Islet of Langerhans (tissue), 1 donor: ENCODE measurements around the gene CASZ1.
A peak's percentile ranks its signal among the peaks of the same experiment; 100 is the strongest.

Source experiments
- FAIRE-seq: peaks from one replicate; lab custom pipeline; 2011; peaks lifted over from hg19 to GRCh38; lab: Jason Lieb, UNC

Gene CASZ1

DNA sequence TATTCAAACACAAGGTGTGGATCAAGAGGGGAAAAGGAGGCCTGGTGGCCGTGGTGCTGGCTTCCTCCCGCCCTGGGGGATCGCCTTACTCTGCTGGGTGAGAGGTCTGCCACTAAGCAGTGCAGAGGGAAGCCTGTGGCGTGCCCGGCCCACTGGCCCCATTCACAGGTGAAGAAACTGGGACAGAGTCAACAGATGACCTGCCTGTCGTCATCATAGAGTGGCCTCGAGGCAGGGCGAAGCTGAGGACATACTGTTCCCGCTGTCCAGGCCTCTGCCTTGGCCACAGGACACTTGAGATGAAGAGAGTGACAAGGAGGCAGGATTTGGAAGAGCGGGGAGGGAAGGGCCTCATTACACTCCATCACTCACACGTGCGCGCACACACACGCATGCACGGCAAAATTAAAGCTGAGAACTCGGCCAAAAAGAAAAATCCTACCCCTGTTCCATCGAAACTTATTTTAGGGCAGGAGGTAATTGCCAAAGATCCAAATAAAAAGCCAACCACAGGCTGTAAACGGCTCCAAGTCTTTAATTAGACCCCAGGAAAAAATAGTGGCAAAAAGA lies 50.5 kb downstream of the CASZ1 start:
- FAIRE-seq = no peak

DNA sequence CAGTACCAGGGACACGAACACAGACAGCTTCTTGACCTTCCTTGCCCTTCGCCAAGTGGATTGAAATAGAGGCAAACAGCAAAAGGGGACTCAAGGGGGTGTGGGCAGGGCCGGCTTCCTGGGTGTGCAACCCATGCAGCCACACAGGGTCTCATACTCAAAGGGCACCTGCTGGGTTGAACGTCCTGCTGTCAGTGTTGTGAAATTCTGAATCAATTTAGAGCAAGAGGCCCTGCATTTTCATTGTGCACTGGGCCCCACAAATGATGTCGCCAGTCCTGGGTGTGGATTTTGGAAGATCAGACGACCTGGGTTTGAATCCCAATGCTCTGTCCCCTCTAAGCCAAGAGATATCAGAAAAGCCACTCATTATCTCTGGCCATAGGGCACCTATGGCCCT lies 51.1 kb downstream of the CASZ1 start:
- FAIRE-seq = no peak

DNA sequence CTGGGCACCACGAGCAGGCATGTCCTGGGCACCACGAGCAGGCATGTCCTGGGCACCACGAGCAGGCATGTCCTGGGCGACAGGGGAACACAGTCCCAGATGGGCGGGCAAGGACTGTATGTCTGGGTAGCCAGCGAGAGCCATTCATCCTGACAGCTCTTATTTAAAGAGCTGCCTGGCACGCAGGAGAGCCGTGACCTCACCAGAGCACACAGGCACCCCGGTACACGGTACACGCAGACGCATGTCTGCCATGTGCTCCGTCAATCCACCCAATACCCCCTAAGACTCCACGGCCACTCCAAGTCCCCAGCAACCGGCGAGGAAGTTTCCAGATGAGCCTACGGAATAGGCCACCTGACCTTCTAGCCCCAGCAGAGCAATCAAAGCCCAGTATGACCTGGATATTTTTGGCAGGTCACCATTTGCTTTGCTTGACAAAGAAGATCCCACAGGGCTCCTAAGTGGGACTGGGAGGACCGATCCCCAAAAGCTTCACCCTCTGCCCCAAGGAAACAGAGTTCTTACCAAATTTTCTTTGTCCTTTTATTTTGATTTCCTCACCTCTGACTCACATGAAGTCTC lies 51.7 kb downstream of the CASZ1 start:
- no peak for FAIRE-seq

DNA sequence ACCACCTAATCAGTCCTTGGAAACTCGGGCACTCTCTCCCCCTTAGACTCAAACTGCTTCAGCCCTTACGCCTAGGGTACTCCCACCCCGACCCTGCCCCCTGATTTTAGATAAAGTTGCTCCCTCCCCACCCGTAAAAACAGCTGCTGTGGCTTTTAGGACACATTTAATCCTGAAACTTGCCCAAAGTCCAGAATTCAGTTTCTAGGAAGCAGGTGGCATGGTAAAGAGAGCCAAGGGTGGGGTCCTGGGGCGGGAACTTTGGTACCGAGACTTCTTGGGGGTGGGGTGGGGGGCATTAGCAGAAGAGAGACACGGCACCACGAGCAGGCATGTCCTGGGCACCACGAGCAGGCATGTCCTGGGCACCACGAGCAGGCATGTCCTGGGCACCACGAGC lies 52.4 kb downstream of the CASZ1 start:
- FAIRE-seq = no peak

DNA sequence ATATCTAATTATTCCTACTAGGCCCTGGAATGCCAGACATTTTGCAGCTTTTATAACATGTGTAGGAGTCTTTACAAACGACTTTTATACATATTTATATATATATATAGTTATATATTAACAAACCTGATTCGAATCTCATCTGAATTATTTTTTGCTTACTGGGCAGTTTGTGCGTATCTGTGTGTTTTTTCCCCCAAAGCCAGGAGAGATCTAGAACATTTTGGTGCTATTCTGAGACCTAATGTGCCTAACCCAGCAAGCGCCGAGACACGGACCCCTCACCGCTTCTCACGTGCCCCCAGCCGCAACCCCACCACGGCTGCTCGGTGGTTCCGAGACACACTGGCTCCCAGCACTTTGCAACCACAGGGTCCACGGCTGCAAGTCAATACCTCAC lies 54.8 kb downstream of the CASZ1 start:
- no peak for FAIRE-seq

DNA sequence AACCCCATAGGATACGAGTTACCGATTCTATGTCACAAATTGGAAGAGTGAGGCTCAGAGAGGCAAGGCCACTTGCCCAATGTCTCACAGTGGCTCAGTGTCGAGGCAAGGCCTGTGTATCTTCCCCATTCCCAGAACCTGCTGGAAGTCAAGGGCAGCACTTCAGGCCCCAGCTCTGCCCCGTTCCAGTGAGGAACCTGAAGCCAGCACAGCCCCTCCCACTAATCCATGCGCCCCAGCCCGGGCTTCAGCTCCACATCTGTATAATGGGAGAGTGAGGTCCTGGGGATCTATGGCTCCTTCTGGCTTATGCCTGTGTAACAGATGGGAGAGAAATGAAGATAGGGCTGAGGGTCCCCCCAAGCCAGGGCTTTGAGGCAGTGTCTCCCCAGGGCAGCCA lies 56.3 kb downstream of the CASZ1 start:
- no peak for FAIRE-seq

DNA sequence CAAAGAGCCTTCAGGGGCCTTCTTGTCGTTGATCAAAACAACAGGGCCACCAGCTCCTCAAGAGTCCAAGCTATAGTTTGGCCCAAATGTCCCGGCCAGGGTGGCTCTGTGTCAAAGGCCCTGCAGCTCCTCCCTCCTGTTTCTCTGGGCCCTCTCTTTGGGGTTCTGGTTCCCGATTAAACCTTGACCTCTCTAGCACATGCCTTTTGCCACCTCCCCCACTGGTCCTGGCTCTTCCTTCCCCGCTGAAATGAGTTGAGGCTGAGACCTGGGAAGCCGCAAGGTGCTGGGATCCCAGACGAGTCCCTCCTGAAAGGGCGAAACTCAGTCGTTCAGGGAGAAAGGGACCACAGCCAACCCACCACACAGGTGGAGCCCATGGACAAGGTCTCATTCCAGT lies 56.9 kb downstream of the CASZ1 start:
- FAIRE-seq = no peak

DNA sequence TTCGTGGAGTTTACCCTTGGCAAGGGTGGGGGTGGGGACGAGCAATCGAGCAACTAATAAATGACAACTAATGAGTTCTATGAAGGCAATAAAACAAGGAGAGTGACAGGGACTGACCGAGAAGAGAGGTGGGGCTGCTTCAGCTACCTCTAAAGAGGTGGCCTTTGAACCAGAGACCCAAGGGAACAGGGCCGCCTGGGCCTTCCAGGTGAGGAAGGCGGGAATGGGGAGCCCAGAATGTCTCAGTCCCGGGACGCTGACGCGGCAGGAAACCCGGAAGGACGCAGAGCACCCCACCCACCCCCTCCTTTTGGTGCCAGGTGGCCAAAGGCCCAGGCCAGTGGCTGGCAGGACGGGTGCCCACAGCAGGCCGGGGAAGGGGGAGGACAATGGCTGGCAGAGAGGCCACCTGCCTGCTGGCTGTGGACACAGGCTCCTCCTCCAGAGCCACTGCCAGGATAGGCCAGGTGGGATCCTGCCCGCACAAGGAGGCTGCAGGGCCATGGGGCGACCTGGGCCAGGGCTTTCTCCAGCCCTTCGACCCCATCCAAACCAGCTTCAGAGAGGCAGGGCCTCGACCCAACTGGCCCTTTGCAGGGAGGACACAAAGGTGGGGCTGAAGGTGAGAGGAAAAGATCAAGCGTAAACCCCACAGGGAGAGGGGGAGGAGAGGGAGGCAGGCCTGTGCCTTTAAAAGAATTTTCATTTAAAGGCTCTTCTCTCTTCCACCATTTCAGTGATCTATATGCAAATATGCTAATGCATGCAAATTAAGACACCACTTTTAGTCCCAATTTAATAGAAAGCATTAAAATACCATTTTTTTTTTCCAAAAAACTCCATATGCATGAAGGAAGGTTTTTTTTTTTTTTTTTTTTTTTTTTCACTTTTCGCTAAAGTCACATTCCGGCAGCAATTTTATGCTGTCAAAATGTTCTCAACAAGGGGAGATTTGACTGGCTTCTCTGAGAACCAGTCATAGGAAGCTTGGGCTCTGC lies 58.1 kb downstream of the CASZ1 start:
- no peak for FAIRE-seq

DNA sequence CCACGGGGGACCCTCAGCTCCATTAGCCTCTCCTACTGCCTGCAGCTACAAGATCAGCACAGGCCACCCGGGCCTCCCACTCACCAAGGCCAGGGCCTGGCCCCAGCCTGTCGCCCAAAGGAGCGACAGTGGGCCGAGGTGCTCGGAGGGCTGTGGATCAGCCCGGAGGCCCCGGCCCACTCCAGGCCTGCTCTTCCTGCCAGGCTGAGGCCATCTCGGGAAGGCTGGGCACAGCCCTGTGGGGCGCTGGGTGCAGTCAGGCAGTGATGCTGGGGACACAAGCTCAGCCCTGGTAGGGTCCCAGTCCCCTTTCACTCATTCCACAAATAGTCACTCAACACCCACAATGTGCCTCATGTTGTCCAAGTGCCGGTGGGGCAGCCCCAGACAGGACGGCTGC lies 58.8 kb downstream of the CASZ1 start:
- no peak for FAIRE-seq

DNA sequence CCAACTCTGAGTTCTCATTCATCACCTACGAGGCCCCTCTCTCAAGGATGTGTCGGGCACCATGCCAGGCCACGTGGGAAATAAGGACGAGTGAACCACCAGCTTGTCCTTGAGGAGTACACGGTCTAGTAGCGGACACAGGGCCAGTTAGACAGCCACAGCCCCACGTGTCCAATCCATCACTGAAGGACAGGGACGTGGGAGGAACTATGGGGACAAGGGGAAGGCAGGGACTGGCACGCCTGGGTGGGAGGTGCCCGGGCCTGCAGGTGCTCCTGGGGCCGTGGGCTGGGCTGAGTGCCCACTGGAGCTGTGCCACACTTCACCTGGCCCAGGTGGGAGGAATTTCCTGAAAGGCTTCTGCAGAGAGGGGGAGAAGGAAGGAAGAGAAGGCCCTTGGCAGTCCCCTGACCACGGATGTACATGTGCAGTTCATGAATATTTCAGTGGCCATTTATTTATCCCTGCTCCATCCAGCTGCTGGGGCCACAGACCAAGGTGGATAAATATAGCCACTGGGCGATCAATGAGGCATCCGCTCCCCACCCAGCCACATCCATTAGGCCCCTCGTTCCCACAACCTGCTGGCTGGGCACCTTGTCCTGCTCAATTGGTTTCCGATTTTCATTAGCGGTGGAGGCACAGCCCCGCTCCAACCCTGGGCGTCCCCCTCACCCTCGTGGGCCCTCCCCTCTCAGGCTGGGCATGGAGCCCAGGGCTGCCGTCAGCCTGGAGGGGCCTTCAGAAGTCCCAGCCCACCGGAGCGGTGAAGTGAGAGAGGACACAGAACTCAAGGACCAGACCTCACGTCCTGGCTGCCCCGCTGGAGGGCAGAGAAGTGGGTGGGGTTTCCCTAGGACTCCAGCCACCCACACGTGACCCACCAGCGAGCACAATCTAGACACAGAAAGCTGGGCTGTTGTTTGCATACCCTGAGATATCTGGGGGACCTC lies 59.5 kb downstream of the CASZ1 start:
- FAIRE-seq = no peak

DNA sequence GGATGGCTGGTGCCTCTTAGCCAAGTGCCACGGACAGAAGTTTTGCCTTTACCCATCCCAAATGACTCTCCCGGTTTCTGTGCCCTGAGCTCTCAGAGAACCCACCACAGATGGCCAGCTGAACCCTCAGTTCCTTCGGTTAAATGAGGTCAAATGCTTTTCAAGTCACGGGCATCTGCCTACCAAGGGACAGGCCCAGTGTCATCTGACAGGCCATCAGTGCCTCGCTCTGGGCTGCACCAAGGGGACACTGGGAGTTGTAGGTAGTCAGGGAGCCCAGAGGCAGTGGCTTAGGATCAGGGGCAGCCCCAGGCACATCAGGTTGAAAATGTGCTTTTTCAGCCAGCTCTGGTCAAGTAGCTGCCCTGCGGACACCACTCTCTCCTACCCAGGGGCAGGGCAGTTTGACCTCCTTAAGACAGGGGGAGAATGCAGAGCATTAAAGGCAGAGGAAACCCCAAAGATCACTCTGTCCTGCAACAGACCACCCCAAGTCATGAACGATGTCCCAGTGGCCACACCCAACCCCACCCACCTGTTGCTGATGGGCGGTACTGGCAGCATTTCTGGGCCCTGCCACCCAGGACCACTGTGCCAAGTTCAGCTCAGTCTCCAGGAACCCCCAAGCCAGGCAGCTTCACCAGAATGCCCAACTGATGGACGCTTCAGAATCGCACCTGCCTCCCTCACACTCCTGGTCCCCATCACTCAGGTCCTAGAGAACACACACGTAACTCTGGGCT lies 60.7 kb downstream of the CASZ1 start:
- FAIRE-seq = no peak

DNA sequence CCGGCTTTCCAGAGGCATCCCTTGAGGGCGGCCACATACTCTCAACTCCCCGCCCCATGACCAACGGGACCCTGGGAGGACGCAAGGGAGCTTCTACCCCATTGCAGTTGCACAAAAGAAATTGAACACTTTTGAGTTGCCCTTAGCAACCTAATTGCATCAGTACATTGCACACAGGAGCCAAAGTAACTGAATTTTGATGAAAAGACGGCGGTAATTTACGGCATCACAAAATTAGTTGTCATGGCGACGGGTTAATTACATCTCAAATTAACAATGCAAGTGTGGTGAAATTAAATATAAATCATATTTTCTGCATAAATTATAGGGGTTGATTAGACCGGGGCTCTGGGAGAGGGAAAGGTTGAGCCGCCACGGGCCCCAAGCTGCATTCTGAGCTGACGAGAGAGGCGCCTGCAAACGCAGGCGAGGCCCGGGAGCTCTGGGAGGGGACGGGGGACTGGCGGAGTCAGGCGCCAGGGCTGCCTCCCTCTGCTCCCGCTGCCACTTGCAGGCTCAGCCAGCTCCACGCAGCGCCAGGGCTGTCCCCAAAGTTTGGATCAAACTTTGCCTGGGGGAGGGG lies 61.4 kb downstream of the CASZ1 start:
- no peak for FAIRE-seq

DNA sequence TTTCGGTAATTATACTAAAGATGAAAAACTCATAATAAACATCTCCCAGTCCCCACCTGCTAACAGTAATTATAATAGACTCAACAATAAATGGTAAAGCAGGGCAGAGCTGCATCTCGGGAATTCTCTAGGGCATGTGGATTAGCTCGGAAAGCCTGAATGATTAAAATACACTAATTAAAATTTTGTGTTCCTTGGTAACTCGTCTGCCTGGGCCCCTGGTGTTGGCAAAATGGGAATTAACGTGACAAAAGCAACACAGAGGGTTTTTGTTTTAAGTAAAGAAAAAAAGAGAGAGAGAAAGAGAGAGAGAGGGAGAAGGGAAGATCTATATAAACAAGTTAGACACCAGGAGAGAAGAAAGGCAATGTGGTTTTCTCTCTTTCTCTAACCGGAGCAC lies 62.1 kb downstream of the CASZ1 start:
- FAIRE-seq = peak; percentile 5

DNA sequence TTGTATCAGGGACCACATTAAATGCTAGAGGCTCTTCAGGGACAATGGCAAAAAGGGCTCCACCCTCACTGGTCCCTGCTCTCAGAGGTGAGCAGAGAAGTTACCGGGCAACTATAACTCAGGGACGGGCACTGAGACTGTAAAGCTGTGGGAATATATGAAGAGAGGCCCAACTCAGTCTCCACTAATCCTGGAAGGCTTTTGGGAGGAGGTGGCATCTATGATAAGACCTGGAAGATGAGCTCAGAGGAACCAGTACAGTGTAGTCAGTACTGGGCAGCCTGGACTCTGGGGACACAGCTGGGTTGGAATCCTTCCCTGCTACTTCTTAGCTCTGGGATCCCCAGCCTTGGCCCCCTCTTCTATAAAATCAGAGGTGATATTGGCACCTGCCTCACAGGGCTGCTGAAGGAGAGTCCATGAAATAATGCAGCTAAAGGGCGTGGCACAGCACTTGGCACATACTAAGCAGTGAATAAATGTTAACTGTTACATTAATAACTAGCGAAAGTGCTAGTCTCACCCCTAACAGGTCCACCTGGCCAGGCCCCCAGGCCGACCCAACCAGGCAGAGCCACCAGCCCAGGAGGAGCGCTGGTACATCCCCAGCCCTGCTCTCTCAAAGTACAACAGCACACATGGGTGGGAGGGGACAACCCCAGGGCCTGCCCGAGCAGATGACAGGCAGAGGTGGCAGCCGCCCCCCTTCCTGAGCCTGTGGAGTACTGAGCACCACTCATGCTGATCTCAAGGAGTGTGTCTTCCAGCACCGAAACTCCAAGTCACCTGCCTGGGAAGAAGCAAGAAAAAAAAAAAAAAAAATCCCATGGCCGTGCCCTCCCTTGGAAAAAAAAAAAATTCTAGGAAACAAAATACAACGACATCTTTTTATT lies 62.7 kb downstream of the CASZ1 start:
- FAIRE-seq = no peak

DNA sequence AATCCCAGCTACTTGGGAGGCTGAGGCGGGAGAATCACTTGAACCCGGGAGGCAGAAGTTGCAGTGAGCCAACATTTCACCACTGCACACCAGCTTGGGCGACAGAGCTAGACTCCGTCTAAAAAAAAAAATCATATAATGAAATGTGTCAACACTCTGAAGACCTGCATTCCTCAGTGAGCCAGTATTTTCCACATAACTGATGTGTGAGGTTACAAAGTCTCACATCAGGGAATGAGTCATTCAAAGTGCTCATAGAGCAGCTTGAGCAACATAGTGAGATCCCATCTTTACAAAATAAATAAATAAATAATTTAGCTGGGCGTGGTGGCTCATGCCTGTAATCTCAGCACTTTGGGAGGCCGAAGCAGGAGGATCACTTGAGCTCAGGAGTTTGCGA lies 65.5 kb downstream of the CASZ1 start:
- FAIRE-seq = no peak

DNA sequence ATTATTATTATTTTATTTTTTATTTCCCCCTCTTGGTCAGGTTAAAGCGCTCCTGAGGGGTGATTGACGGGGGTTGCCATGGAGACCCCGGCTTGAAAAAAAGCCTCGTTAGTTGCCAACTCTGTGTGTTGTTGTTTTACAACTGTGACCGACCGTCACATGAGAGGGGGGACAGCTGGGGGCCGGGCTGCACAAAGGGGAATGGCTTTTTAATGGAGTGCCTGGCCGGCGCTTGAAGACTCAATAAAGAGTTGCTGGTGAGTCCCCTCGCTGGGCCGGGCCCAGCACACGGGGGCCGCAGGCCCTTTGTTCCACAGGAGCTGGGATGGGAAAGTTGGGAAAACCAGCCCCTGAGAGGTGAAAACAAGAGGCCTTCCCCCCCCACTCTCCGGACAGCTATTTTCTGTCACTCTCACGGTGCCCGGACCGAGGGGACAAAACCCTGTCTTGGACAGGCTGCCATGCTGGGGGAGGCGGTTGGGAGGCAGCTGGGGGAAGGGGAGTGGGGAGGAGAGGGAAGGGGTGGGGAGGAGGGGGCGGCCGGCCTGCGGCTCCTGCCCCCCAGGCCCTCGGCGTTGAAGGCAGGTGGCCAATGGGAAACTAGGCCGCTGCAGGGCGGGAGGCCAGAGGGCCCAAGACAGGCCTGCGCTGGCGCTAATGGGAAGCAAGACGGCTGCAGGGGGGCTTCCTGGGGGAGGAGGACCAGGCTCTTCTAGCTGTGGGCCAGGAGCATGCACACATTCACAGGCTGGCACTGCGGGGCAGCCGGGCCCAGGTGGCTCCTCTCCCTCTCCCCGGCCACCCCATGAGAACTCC lies 67.6 kb downstream of the CASZ1 start:
- FAIRE-seq = no peak

DNA sequence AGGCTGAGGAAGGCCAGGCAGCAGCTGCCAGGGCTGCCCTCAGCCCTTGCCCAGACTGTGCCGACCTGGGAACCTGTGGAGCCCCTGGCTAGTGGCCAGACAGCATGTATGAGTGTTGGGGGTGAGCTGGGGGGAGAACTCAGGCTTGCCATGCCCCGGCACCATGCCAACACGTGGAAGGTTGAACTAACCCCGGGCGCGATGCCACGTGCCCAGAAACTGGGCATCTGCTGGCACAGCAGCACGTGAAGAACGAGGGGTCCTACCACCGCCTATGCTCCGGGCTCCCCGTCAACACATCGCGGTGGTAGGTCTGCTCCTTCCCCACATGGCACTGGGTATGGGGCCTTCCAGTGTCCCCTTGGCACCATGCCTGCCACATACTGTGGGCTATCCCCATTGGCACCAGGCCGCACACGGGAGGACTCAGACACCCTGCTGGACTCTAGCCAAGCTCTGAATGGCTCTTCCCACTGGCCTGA lies 68.7 kb downstream of the CASZ1 start:
- no peak for FAIRE-seq

DNA sequence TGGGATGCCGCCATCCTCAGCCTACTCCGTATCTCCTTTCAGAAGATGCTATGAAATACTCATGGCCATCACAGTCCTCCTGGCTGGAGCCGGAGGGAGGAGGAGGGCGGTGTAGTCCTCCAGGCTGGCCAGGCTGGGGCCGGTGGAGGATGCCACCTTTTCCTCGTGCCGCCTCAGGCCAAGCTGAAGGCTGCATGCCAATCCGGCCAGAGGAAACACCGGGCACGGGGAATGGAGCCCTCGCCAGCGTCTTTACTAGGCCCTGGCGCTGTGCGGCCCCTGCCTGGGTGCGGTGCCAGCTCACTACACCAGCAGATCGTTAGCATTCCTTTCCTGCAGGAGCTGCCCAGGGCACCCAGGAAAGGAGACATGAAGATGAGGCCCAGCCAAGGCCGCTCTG lies 70.1 kb downstream of the CASZ1 start:
- no peak for FAIRE-seq
